HUDEP-2 (cell line): ENCODE results near the gene MORF4L1.
"Not testable (repeated sequence)": the region's sequence is repeated elsewhere in the genome, so short reads cannot be mapped to it uniquely, and the experiment has no call there.

Experiments
- DNase-seq, 76 experiments: peaks; one replicate each; lab custom pipeline; 2025; ENCODE audit not compliant: unreplicated experiment in 76 of 76; lab: John Stamatoyannopoulos, UW

The MORF4L1 gene

DNA sequence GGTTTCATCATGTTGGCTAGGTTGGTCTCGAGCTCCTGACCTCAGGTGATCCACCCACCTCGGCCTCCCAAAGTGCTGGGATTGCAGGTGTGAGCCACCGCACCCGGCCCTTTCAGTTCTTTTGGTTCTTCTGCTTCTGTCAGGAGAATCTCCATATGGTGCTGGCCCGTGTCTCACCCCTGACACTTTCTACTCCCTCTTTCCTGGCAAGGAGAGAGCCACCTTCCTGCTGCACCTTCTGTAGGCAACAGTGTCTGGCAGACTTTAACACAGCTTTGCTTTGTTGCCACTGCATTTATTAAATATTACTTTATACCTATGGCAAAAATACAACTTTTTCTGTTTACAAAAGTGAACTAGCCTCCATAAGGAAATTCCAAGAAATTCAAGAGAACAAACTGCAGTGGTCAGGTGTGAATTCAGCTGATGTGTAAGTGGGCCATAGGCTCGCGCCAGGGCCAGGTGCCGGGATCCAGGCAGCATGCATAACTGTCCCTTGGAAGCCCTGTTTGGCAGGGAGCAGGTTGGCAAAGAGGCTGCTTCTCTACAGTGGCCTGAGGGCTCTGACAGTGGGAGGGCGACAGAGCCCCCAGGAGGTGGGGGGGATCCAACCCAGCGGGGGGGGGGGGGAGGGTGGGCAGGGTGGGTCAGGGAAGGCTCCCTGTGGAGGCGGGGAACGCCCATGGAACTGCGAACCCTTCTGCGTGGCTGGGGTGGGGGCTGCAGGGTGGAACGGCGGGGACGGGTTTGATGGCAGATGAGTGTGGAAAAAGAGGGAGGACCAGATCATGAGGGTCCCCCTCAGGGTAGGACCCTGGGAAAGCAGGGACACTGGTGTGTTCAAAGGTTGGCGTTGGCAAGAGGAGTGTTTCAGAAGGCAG lies 51.0 kb downstream of the MORF4L1 start:
- DNase-seq = no peak

DNA sequence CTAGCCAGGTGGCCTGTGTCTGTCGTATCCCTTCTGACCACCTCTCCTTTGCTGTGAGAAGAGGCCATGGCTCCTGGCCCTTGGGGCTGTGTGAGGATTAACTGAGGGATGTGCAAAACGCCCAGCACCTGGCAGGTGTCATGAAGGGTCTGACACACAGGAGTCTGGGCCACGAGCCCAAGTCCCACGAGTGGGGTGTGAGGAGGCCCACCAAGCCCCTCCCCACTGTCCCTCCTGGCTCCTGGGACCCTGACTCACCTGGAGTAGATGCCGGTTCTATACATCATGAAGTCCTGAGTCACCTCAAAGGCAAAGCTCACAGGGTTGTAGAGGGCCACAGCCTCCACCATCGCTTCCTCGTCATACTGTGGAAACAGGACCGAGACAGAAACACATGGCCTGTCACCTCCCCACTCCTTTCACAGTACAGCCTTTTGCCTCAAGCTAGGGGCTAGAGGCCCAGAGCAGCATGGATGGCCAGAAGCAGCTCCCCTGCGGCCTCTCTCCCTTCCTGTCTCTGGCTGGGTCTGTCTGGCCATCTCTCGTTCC lies 52.5 kb downstream of the MORF4L1 start:
- DNase-seq = no peak

DNA sequence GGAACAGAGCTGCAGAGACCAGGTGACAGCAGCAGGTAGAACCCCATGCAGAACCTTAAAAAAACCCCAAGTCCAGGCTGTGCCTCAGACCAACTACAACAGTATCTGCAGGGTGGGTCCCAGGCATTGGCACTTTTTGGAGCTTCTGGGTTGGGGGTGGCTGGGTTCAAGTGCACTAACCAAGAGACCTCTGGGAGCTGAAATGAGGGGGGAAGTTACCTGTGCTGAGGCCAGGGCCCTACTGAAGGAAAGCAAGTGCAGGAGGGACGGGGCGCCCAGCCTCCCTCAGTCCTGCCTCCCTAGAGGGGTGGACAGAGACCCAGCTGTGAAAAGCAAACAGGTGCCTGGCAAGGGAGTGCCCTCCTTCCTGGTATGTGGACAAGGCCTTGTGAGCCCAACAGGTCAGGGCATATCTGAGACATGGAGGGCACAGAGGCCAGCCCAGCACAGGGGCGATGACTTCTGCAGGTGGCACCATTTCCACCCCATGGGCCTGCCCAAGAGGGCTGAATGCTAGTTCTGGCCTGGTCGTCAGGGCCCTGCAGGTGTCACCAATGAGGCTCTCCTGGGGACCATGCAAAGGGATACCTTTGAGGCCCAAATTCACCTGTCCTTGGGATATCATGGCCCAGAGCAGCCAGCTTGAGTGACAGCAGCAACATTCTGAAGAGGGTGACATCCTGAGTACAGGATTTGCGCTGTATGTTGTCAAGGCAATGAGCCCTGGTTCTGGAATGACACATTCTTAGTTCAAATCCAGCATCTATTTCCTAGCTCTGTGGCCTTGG lies 53.5 kb downstream of the MORF4L1 start:
- no peak for DNase-seq

DNA sequence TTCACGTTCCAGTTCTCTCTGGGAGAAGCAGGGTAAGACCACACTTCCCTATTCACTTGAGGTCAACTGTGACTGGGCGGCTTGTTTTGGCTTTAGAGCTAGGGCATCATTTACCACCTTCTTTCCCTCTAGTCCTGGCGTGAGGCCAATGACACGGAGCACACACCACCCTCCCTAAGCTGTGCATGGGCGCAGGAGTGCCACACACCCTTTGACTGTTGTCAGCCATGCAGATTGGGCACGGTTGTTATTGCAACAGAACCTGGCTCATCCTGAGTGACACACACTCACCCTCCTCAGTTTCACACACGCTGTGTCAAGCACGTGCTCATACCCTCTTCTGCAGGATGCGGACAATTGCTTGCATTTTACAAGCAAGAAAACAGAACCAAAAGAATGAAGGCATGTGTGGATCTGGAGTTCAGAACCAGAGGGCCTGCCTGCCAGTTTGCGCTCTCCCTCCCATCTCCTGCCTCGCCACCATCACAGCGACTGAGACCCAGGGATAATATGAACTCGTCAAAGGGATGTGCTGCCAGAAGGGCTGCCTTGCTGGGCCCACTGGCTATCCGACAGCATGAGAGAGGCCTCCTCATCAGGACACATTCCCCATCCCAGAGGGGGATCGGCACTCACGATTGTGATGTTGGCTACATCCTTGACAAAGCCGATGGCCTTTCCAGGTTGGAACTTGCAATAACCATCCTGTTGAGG lies 54.5 kb downstream of the MORF4L1 start:
- DNase-seq = no peak

DNA sequence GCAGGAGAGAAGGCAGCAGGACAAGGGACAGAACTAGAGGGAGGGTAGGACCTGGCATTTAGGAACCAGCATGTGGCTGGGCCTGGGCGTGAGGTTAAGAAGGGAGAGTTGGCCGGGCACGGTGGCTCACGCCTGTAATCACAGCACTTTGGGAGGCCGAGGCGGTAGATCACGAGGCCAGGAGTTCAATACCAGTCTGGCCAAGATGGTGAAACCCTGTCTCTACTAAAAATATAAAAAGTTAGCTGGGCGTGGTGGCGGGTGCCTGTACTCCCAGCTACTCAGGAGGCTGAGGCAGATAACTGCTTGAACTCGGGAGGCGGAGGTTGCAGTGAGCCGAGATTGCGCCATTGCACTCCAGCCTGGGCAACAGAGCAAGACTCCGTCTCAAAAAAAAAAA lies 55.5 kb downstream of the MORF4L1 start:
- DNase-seq = not testable (repeated sequence)

DNA sequence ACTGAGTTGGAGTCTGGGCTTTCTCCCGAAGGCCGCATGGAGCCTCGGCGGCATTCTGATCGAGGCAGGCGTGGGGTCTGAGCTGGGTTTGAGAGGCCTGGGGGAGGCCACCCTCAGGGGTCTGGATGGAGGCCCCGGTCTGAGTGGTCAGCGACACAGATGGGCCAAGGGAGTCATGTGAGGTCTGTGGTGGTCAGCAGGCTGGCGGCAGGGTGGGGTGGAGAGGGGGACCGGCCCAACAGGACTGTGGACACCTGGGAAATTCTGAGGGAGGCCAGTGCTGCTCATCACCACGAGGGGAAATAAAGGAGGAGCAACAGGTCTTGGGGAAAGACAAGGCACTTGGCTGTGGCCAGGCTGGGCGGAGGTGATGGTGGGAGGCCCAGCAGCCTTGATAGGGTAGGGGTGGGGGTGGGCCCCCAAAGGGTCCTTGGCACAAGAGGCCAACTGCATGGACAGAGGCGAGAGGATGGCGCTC lies 56.0 kb downstream of the MORF4L1 start:
- no peak for DNase-seq

- no peak for DNase-seq
Measured at GRCh38 chr15:78929536-78930264, 57.0 kb downstream of the MORF4L1 start.

GRCh38 chr15:78930577-78931388 lies 58.1 kb downstream of the MORF4L1 start:
- DNase-seq = peak in 34 of 76 experiments; percentile 5 to 64 (median 34)

DNA sequence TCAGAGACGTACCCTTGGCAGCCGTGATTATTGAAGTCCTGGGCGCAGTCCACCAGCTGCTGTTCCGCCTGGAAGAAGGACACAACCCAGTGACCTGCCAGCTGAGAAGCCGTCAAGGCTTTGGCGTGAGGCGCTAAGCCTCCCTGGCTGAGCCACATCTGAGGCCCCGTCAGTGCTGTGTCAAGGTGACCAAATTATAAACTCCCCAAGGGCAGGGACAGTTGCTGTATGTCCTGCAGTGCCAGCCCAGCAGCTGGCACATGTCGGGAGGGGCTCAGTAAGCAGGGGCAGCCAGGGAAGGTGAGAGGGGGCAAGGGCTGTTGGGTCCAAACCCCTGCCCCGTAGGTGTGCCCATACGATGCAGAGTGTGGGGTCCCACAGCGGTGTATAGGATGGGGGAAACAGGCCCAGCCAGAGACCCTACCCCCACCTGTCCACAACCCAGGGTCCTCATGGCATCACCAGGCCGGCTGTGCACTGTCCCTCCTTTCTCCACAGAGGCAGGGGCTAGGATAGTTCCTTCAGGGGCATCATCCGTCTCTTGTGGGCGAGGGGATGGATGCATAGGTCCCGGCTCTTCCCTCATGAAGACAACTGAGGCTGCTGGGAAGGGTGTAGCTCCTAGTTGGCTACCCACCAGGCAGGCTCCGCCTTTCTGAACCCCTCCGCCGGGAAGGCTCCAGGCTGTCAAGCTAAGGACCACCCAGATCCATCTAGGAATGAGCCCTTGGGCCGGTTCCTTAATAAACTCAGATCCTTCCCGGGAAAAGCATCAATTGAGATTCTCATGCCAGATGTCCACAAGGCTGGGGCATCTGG lies 59.0 kb downstream of the MORF4L1 start:
- DNase-seq = no peak

- no peak for DNase-seq
Measured at GRCh38 chr15:78932258-78932808, 59.6 kb downstream of the MORF4L1 start.

DNA sequence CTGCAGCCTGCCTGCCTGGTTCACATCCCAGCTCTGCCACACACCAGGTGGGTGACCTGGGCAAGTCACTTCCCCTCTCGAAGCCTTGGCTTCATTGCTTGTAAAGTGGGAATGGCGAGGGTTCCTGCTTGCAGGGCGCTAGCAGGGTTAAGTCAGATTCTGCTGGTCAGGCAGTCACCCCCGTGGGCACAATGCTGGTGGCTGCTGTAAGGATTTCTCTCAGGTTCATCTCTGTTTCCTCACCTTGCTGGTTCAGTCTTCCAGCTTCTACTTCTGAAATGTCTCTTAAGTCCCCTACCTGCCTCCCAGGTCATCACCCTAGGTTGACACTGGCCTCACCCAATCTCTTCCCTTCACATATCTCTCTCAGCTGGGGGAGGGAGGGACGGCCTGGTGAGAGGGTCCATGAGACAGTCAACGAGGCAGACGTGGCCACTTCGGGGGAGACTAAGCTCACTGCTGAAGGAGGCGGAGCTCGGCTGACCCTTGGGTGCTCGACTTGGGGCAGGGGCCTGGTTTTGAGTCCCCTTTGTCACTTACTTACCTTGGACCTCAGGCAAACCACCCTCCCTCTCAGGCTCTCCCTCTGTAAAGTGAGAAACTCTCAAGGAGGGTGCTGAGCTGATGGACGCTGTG lies 60.6 kb downstream of the MORF4L1 start:
- no peak for DNase-seq

DNA sequence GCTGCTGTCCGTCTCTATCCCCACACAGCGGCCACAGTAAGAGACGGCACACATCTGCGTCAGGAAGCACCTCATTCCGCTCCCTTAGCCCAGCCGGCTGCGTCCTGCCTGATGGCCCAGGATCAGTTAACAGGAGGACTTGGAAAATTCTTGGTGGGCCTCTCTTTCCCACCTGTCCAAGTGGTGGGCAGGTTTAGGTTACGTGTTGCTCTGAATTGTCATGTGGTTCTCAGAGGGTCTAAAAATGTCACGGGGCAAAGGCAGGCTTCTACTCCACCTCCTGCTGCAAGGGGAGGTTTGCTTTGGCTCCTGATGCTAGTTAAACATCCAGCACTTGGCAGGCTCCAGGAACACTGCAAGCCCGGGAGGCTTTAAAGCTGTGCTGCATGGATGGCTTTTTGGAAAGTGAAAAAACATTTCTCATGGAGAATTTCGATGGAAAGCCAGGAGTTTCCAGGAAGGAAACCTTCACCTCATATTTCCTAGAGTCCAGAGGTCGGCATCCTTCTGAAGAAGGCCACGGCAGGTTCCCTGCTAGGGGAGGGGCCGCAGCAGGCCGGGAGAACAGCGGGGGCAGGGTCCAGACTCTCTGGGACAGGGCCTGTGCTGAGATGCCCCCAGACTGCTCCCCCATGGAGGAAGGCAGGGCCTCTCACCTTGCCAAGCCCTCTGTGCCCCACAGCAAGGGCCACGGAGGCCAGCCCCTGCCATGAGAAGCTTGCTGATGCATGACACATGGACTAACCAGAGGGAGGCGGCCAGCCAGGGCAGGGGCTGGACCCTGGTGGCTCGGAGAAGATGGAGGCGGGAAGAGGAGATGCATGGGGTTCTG lies 61.3 kb downstream of the MORF4L1 start:
- DNase-seq = no peak

DNA sequence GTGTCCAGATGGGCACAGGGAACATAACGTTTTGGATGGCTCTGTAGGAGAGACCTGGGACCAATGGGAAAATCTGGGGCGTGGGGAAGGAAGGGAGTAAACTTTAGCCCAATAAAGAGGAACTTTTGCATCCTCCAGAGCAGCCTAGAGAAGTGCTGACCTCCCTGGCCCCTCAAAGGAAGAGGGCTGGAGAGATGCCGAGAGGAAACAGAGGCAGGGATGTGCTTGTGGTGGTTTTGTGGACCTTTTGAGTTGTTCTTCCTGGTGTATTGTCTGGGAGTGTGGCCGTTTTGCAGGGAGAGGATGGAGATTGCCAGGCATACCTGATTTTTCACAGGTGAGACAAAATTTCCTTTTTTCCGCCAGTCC lies 61.9 kb downstream of the MORF4L1 start:
- no peak for DNase-seq

GRCh38 chr15:78937132-78937739 lies 64.5 kb downstream of the MORF4L1 start:
- DNase-seq = peak in 37 of 76 experiments; percentile 3 to 76 (median 25)

DNA sequence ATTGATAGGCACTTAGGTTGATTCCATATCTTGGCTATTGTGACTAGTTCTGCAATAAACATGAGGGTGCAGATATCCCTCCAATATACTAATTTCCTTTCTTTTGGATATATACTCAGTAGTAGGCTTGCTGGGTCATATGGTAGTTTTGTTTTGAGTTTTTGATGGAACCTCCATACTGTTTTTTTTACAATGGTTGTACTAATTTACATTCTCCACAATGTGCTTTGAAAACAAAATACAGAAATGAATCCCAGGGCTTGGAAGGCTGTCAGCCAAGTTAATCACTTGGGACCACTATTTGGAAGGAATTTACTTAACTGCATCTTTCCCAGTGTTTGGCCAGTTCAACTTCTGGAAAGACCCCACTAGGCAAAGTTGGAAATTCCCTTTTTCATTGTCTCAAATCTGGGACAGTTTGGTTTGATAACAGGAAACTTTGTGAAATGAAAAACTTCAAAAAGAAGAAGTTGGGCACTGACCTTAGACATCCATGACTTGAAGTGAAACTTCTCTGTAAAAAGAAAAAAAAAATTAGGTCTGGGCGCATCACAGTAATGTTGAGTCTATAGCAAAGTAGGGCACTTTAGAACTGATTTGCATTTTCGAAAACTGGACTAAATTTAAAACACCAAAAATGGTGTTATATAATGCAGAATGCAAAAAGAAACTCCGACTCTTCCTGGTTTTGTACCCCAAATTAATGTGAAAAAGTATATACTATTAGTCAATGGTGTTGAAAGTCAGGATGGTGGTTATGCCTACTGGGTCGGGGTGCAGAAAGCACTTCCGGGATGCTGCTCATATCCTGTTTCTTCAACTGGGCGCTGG lies 66.2 kb downstream of the MORF4L1 start:
- DNase-seq = no peak

DNA sequence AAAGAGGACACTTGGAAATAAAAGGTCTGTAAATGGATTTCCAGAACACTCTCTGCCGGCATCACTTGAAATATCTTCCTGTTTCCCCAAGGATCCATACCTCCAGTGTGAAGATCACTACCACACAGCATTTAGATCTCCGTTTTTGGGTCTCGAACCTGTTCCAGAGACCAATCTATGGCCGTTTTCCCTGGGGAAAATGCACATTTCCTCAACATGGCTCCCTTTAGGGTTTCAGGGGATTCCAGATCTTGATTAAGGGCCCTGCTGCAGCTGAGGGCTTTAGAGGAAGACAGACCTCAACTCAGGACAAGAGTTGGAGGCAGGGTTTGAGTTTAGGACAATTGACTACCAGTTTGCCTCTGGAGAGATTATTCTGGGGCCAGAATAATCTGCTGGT lies 70.1 kb downstream of the MORF4L1 start:
- DNase-seq = no peak
